Endothelial cell of hepatic sinusoid (primary cell): ENCODE data around the gene ARHGEF1.
"Not testable (repeated sequence)": the region's sequence is repeated elsewhere in the genome, so short reads cannot be mapped to it uniquely, and the experiment has no call there.

ENCODE experiments used
- in situ Hi-C: cut with HindIII; loops from 2 replicates; pipeline ENCODE4 v1.10.0; 2017; ENCODE audit warnings: low sequenced_read_pairs

ARHGEF1 gene

DNA sequence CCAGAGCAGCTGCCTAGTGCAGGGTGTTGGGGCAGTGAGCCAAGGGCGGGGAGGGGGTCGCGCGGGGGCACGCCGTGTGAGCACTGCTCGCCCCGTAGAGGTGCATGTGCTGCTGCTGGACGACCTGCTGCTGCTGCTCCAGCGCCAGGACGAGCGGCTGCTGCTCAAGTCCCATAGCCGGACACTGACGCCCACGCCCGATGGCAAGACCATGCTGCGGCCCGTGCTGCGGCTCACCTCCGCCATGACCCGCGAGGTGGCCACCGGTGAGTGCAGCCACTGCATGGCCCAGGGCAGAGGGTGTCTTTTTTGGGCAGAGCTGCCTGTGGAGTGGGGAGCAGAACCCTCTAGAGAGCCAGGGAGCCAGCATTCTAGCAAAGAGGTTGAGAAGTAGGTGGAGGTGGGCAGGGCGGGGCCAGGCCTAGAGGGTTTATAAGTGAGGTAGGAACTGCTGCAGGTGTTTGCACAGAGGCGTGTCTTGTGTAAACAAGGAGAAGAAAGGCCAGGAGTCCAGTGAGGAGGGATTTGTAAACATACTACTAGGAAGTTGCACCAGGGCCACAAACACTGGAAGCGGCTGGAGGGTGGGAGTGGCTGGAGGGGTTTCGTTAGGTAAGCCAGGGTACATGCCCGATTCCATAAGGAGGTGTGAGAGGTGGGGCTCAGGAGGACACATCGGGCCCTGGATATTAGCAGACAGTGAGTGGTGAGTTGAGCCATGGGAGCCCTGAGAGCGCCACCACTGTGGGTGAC, 21.3 kb downstream of the ARHGEF1 start:
- in situ Hi-C loops, result no loop called here

DNA sequence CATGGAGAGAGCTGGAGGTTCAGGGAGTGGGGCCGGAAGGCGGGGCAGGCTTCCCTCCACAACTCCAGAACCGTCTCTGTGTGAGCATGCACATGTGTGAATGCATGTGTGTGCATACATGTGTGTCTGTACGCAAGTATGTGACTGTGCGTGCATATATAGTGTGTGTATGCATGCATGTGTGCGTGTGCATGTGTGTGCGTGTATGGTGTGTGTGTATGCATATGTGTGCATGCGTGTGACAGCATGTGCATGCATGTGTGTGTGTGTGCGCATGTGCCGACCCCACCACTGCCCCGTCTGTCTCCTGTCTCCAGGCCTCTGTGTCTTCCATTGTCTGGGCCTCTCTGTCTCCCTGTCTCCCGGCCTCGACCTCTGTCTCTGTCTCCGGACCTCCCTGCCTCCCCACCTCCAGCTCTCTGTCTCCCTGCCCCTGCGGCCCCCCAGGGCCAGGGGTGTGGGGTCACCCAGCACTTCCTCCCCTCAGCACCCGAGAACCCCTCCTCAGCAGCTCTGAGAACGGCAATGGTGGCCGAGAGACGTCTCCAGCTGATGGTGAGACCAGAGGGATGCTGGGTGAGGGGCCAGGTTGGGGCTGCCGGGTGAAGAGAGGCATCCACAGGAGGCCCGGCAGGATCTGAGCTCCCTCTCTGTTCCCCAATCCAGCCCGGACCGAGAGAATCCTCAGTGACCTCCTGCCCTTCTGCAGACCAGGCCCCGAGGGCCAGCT, 22.5 kb downstream of the ARHGEF1 start:
- in situ Hi-C loops, result no loop called here

DNA sequence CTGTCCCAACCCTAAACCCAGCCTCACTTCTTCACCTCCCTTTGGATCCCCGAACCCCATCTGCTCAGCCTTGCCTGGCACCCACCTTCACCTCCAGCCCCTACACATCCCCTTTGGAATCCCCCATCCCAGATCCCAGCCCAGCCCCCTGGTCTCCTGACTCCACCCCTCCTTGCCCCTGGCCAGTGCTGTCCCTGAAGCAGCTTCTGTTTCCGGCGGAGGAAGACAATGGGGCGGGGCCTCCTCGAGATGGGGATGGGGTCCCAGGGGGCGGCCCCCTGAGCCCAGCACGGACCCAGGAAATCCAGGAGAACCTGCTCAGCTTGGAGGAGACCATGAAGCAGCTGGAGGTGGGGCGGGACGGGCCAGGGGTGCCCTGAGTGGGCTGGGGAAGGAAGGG, 23.3 kb downstream of the ARHGEF1 start:
- in situ Hi-C loops, result no loop called here

DNA sequence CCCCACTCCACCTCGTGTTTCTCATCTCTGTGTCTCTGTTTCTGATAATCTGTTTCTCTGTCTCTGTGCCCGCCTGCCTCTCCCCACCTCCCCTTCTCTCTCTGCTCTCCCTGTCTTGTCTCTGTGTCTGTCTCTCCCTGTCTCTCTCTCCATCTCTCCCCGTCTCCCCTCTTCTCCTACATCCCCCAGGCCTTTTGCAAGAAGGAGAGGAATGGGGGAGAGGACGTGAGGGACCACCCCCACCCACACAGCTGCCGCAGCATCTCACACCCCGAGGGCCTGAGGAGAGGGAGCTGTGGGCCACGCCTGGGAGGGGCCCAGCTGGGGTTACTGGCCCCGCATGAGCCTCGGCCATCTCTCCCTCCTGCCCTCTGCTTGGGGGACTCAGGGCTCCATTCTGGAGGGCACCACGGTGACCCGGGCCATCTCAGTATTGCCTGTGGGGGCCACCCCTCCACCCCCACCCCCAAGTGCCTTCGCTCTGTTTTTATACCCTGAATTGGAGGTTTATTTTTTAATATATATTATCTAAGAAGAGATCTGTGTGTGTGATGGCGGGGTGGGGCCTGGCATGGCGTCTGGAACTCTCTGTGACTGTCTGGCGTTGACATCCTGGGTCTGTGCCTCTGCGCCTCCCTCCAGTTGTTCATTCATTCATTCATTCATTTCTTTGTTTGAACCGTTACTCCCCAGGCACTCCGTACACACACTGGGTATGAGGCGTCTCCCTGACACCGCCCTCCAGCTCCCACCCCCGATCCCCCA, 24.1 kb downstream of the ARHGEF1 start:
- in situ Hi-C loops, result no loop called here

DNA sequence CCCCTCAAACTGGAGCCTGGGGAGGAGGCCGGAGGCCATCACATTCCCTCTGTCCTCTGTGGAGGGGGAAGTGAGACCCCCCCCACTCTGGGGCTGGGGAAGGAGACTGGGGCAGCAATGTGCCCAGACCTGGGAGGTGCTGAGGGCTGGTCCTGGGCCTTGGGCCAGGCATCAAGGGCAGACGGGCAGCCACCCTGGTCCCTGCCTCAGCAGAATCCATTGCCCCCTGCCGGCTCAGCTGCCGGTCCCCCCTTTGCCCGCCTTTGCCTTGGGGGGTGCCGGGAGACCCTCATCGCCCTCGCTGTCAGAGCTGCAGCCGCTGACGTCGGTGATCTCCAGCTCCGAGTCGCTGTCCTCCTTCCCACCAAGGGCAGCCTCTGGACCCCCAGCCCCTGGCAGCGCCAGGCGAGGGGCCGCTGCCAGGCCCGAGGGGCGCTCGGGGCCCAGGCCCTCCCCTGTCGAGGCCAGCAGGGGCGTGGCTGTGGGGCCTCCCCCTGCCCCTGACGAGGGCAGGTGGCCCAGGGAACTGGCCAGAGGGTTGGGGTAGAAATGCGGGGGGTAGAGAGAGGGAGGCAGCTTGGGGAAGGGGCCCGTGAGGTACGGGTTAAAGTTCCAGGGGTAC, 25.1 kb downstream of the ARHGEF1 start:
- in situ Hi-C loops, result no loop called here

DNA sequence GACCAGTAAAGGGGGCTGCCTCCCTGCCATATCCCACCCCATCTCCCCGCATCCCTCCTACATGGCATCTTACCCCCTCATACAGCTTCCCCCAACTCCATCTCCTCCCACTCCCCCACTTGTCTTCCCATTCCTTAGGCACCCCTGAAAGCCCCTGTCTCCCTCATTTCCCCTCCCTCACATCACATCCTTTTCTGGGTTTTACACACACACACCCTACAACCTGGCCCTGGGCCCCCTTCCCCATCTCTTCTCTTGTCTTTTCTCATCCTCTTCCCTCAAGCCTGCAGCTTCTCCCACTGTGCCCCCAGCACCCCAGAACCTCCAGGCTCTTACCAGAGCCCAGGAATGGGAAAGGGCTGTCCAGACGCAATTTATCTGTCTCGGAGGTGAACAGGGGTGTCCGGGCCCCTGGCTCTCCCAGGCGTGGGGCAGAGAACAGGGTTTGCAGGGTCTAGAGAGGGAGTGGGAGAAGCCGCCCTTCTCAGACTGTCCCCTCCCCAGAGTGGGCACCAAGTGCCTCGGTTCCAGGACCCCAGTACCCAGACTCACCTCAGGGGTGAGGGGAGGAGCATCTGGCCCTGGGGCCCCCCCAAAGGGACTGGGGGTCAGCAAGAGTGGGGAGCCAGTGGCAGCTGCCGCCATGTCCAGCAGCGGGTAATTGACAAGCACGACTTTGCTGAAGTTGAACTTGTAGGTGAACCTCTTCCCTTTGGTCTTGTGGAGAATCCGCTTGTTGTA, 25.9 kb downstream of the ARHGEF1 start:
- in situ Hi-C loops, result no loop called here

DNA sequence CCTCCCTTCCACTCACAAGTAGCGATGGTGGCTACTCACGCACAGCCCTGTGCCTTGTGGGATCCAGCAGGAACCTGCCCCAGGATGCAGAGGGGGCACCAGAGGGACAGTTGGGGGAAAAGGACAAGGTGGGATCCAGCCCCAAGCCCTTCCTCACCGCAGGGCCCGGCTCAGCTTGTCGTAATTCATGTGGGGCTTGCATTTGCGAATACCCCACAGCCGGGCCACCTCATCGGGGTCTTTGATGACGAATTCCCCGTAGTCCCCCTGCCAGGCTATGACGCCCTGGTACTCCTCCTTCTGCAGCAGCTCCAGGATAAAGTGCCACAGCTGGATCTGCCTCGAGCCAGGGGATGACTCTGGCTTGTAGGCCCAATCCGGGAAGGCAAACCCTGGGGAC, 26.7 kb downstream of the ARHGEF1 start:
- in situ Hi-C loops, result no loop called here

DNA sequence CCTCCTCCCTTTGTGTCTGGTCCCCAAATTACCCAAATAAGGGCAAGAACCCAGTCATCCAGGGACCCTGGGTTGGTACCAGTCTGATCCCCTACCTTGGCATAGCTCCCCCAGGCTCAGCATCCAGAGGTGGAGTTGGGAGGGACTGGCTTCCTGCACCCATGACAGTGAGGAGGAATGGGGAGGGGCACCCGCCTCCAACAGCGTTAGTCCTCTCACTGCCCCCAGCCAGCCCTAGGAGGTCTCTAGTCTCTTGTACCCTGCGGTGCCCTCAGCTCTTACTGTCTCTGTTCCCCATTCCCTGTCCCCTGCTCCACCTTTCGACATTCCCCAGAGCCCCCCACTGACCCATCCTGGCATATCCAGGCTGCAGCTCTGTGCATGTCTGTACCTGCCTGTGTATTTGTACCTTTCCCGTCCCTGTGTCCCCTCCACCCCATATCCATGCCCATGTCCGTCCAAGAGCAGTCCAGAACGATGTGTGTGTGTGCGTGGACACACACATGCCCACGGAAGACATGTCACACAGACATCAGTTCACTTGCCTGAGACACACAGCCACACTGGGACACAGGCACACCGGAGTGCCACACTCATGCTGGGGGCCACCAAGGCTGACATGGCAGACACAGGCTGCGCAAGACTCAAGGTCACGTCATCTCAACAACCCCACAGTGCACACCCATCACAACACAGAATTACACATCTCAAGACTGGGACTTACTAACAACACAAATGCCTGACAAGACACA, 27.4 kb downstream of the ARHGEF1 start:
- in situ Hi-C loops, result no loop called here

DNA sequence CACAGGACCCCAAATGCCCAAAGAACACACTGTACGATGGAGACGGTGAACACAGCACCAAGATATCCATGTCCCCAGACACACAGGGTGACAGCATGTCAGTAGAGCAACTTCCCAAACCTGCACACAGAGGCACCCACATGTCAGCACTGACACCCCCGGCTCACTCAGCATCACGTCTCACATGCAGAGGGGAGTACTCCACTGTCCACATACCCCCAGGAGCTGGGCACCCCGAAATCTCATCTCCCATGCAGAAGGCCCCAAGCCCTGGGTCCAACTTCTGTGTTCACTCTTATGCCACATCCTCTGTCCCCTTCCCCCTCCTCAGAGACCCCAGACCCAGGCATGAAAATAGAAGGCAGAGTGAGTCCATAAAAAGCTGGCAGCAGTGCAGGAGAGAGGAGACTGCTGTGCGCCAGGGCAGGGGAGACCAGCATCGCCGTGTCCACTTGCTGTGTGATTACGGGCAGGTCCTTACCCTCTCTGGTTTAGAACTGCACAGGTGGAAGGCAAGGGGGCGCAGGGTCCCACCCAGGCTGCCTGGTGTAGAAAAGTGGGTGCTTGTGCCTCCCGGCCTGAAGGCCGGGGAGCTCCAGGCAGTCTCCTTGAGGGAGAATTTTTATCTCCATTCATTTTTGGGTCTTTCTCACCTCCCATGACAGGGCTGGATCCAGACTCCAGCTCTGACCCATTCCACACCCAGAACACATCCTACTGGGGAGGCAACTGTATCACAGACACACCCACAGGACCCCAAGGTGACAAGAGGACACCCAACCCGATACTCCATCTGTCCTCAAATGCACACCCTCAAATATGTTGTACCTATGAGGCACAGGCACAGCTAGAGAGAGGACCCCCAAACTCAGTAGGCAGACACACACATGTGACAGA, 28.3 kb downstream of the ARHGEF1 start:
- in situ Hi-C loops, result no loop called here

DNA sequence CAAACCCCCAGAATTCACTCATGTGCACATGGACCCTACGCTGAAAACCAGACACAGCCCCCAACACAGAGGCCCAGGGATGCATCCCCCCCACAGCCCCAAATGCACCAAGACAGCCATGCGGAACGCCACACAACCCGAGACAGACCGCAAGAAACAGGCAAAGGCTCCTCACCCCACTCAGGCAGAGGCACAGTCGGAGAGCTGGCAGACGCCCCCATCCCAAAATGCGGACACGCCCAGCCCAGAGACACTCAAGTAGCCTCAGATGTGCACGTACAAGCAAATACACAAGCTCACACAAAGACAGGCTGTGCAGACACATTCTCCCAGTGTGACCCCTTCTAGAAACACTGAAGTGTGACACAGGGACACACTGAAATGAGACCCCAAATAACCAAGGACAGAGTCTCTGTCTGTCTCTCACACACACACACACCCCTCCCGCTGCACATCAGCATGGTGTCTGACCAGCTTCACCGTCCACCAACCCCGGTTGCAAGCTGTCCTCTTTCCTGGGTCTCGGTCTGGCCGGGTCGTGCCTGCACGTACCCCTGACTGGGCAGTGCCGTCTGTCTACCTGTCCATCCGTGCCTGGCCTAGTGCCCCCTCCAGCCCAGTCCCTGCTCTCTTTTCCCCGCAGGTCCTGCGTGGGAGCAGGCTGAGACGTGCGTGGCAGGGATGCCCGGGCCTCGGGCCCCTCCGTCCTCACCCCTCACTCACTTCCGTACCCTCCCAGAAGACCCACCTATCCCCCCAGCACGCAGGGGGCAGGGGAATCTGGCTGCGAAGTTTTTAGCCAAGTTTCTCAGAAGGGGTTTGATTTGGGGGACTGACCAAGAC, 29.1 kb downstream of the ARHGEF1 start:
- in situ Hi-C loops, result no loop called here

DNA sequence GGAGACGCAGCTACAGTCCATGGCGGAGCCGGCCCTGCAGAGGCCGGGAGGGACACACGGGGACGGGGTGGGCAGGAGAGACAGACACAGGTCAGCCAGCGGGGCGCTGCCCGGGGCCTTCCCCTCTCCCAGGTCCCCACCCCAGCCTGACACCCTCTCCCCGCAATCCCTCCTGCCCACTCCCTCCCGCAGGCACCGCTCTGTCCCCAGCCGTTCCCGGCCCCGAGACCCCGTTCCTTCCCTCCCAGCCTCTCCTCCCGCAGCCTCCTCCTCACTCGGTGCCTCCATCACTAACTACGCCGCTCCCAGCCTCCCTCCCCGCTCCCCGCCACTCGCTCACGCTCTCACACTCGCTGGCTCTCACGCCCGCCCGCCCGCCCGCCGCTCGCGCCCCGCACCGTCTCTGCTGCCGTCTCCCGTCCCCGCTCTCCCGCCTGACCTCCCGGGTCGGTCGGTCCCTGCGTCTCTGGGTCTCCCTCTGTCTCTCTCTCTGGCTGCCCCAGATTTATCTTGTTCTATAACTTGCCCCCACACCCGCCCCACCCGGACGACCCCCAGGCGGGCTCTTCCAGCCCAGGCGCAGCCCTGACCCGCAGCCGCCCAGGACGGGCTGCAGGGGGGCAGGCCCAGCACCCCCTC, 30.0 kb downstream of the ARHGEF1 start:
- in situ Hi-C loops, result no loop called here

DNA sequence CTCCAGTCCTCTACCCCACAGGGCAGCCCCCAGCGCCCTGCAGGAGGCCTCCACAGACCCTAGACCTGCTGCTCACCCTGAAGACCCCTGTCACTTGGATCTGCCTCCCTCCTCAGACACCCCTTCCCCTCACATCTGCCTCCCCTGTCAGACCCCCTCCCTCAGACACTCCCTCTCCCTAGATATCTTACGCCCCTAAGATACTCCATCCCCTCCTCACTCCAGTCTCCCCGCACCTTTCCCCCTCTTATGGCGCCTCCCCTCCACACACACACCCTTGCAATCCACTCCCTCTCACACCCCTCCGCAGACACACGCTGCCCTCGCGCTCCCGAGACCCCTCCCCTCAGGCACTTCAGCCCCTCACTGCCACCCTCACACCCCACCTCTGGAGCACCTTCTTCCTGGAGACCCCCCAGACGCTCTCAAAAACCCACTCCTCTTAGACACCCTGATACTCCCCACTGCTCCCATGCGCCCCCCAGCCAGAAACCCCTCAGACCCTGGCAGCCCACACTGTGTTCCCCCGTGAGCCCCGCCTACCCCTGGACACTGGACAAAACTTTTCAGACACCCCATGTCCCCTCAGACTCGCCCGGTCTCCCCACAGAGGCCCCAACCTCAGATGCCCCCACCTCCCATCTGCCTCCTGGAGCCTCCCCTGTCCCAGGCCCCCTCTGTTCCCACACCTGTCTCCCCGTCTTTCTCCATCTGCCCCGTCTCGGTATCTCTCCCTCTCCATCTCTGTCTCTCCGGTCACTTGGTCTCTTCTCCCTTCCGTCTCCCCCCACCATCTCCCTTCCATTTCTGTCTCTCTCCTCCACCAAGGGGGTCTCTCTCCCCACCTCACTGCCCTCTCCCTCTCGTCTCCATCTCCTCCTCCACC, 30.8 kb downstream of the ARHGEF1 start:
- in situ Hi-C loops, result no loop called here

DNA sequence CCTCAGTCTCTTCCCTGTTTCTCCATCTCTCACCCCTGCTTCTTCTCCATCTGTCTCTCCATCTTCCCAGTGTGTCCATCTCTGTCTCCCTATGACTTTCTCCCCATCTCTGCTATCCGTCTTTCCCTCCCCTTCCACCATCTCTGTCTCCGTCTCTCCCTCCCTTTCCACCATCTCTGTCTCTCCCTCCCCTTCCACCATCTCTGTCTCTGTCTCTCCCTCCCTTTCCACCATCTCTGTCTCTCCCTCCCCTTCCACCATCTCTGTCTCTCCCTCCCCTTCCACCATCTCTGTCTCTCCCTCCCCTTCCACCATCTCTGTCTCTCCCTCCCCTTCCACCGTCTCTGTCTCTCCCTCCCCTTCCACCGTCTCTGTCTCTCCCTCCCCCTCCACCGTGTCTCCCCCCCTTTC, 31.4 kb downstream of the ARHGEF1 start:
- in situ Hi-C loops, result not testable (repeated sequence)

DNA sequence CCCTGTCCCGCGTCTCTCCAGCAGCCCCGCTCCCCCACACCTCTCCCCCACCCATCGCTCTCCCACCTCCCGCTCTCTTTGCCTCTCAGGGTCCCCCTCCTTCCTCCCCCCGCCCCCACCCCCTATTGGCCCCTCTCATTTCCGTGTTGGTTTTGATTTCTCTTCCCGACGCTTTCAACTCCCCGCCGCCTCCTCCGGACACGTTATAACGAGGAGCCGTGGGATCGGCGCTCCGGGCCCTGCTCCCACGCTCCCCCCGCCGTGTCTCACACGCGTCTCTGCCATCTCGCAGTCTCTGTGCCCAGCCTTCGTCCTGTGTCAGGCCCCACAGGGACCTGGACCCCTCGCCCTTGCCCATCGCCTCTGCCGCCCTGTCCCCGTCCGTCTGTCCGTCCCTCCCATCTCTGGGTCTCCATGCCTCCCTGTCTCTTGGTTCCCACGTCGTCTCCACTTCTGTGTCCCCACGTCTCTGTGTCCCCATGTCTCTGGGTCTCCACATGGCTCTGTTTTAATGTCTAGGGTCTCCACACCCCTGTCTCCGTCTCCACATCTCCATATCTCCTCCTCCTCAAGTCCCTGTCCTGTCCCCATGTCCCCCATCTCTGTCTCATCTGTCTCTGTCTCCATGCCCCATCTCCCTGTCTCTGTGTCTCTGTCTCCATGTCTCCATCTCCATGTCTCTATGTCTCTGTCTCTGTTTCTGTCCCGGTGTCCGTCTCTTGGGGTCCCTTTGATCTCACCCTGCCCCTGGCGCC, 32.2 kb downstream of the ARHGEF1 start:
- in situ Hi-C loops, result loop anchor here (5.0 kb wide), 1 partner anchor 63 kb away; no protein-coding TSS in a partner anchor

DNA sequence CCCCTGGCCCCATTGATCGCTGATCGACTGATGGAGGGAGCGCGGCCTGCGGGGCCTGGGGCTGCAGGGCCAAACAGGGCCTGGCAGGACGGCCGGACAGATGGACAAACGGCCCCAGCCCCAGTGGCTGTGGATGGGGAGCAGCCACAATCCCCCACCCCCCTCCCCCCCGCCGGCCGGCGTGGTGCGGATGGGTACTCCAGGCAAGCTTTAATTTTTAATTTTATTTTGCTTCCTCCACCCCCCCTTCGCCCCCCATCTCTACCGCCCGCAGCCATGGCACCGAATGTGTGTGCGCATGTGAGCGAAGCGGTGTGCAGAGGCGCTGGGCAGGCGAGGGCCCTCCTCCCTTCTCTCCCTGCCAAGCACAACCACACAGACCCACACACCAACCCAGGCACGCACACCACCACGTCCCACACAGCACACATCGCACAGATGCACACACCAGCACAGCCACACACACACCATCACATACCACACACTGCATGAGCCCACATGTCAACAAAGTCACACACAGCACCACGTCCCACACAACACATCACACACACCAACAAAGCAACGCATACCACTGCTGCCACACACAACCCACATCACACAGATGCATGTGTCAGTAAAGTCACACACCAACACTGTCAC, 32.9 kb downstream of the ARHGEF1 start:
- in situ Hi-C loops, result loop anchor here (5.0 kb wide), 1 partner anchor 64 kb away; no protein-coding TSS in a partner anchor
